Astrocyte of the spinal cord (primary cell): ENCODE measurements around the gene CALCOCO1.

Experiments used
- DNase-seq: peaks from one replicate; pipeline ENCODE4 v3.0.0; 2011; ENCODE audit warnings: low read depth, low spot score
- H3K4me3 ChIP-seq: 2 replicates; pipeline ENCODE4 v1.5.1; 2011; ENCODE audit warnings: low read depth, mild to moderate bottlenecking, low read length, moderate library complexity
- CTCF ChIP-seq: IDR thresholded peaks from 2 replicates; pipeline ENCODE4 v1.5.1; 2012; ENCODE audit warnings: low read depth, mild to moderate bottlenecking, low read length, inconsistent platforms
- in situ Hi-C: cut with HindIII; loops from 2 replicates; pipeline ENCODE4 v1.10.0; 2017; ENCODE audit warnings: low sequenced_read_pairs

CALCOCO1 gene

GRCh38 chr12:53747095-53747494 lies 19.8 kb upstream of the CALCOCO1 start:
- in situ Hi-C loops = no loop called here
- no peak for DNase-seq
- H3K4me3 ChIP-seq = no peak overlapping the region
- TF ChIP-seq CTCF = no peak

GRCh38 chr12:53746592-53747092 lies 19.4 kb upstream of the CALCOCO1 start:
- peak; percentile 100 for TF ChIP-seq CTCF
- DNase-seq = peak; percentile 88
- in situ Hi-C loops = no loop called here
- H3K4me3 ChIP-seq = no peak overlapping the region

- no peak for TF ChIP-seq CTCF
- in situ Hi-C loops = no loop called here
Observed at GRCh38 chr12:53744751-53745150, 17.5 kb upstream of the CALCOCO1 start.

GRCh38 chr12:53744130-53744441 lies 16.8 kb upstream of the CALCOCO1 start:
- TF ChIP-seq CTCF = no peak
- DNase-seq = no peak
- in situ Hi-C loops = no loop called here
- no peak overlapping the region for H3K4me3 ChIP-seq

More at GRCh38 chr12:53744751-53745150, 17.5 kb upstream of the CALCOCO1 start:
- H3K4me3 ChIP-seq = no peak overlapping the region
- no peak for DNase-seq

- peak; percentile 65 for DNase-seq
- peak; percentile 97 for TF ChIP-seq CTCF
- H3K4me3 ChIP-seq = no peak overlapping the region
- in situ Hi-C loops = no loop called here
Observed at GRCh38 chr12:53743266-53744129, 16.2 kb upstream of the CALCOCO1 start.

- H3K4me3 ChIP-seq = no peak overlapping the region
- DNase-seq = no peak
- no peak for TF ChIP-seq CTCF
- in situ Hi-C loops = no loop called here
Observed at GRCh38 chr12:53740130-53740491, 12.9 kb upstream of the CALCOCO1 start.
